Natural killer cell treated with Interleukin-12 subunit alpha and Interleukin-12 subunit beta and Interleukin-15 and Interleukin-18, amount 100 ng/mL, for 72 hours (primary cell): Measurements from ENCODE around the gene C9orf43. TPM values are rescaled to one million over a fixed set of nuclear protein-coding genes. Genes with fewer than 3 reads are reported as not detected.
"Not testable (repeated sequence)": the region's sequence is repeated elsewhere in the genome, so short reads cannot be mapped to it uniquely, and the experiment has no call there.

Source experiments
- ATAC-seq, 2 donors: fragments of 150-1000 bp; cut with Tn5 transposase in 1 of 2; sonication (Bioruptor Pico), chemical (Tn5 transposase) in 1 of 2; 2 replicates each; pipeline ENCODE4 v1.10.0; 2021
- DNase-seq: peaks from one replicate; pipeline ENCODE4 v3.0.0; 2022; ENCODE audit warnings: low spot score
- H3K27ac Mint-ChIP-seq, 2 donors: 1 replicate in 1 of 2; 2 replicates in 1 of 2; pipeline ENCODE4 v1.8.0; 2022; ENCODE audit warnings: mixed read lengths in 2 of 2, mild to moderate bottlenecking in 1 of 2, moderate library complexity in 1 of 2
- H3K27me3 Mint-ChIP-seq, 2 donors: 1 replicate in 1 of 2; 2 replicates in 1 of 2; pipeline ENCODE4 v1.8.0; 2022; ENCODE audit warnings: mixed read lengths in 2 of 2
- H3K36me3 Mint-ChIP-seq: one replicate; pipeline ENCODE4 v1.8.0; 2022; ENCODE audit warnings: mixed read lengths
- H3K4me1 Mint-ChIP-seq, 2 donors: 1 replicate in 1 of 2; 2 replicates in 1 of 2; pipeline ENCODE4 v1.8.0; 2022; ENCODE audit warnings: low read depth in 2 of 2, mixed read lengths in 2 of 2, mild to moderate bottlenecking in 1 of 2
- H3K4me3 Mint-ChIP-seq: one replicate; pipeline ENCODE4 v1.8.0; 2022; ENCODE audit warnings: mixed read lengths
- H3K9me3 Mint-ChIP-seq: 2 replicates; pipeline ENCODE4 v1.8.0; 2022; ENCODE audit warnings: mixed read lengths
- total RNA-seq, 2 donors: library from RNA; stranded (reverse); gene quantifications; one replicate each; pipeline ENCODE4 v1.2.3, GENCODE V29; 2022

Gene C9orf43, protein sequence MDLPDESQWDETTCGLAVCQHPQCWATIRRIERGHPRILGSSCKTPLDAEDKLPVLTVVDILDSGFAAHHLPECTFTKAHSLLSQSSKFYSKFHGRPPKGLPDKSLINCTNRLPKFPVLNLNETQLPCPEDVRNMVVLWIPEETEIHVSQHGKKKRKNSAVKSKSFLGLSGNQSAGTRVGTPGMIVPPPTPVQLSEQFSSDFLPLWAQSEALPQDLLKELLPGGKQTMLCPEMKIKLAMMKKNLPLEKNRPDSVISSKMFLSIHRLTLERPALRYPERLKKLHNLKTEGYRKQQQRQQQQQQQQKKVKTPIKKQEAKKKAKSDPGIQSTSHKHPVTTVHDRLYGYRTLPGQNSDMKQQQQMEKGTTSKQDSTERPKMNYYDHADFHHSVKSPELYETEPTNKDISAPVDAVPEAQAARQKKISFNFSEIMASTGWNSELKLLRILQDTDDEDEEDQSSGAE
- 1 to 10 TPM; 1.1 to 1.3 TPM for total RNA-seq

GRCh38 chr9:113410207-113410864 lies at the start of gene C9orf43, which contains the start of gene POLE3:
TSS of gene C9orf43 (plus strand) at chr9:113410747. CDS start at chr9:113413494, 2,747 bp downstream.
TSS of gene POLE3 (minus strand) at chr9:113410675. CDS start at chr9:113410293, 382 bp downstream.
- Mint-ChIP-seq H3K27ac (peak within 1 kb of the TSS; percentile 98 to 99), H3K36me3 (peaks cover 25% of the 10 kb centered on the region), H3K4me3 (peak within 1 kb of the TSS; percentile 97), H3K4me1 (peaks cover 25 to 33% of the 10 kb centered on the region in 2 donors), H3K9me3 (no peaks in the 10 kb centered on the region), H3K27me3 (no peaks in the 10 kb centered on the region)
- DNase-seq (peak; percentile 97), ATAC-seq (peak; percentile 97 to 98)

- no peaks in the 10 kb centered on the region for H3K9me3 Mint-ChIP-seq
- H3K4me1 Mint-ChIP-seq: no peaks in the 10 kb centered on the region
- H3K4me3 Mint-ChIP-seq: no peak overlapping the region
- H3K27me3 Mint-ChIP-seq: no peaks in the 10 kb centered on the region
- no peak overlapping the region for H3K27ac Mint-ChIP-seq
- no peak for ATAC-seq
- DNase-seq: no peak
- no peaks in the 10 kb centered on the region for H3K36me3 Mint-ChIP-seq
Observed at GRCh38 chr9:113361304-113362018, 49.1 kb upstream of the C9orf43 start.

- H3K4me1 Mint-ChIP-seq: no peaks in the 10 kb centered on the region
- no peak overlapping the region for H3K27ac Mint-ChIP-seq
- ATAC-seq: no peak
- H3K9me3 Mint-ChIP-seq: no peaks in the 10 kb centered on the region
- H3K36me3 Mint-ChIP-seq: no peaks in the 10 kb centered on the region
- no peak for DNase-seq
- no peak overlapping the region for H3K4me3 Mint-ChIP-seq
- H3K27me3 Mint-ChIP-seq: no peaks in the 10 kb centered on the region
Observed at GRCh38 chr9:113363336-113363735, 47.2 kb upstream of the C9orf43 start.

- Mint-ChIP-seq H3K27me3 (no peaks in the 10 kb centered on the region), H3K4me1 (no peaks in the 10 kb centered on the region), H3K36me3 (no peaks in the 10 kb centered on the region), H3K27ac (peak overlapping the region in 1 of 2 donors; percentile 5), H3K4me3 (no peak overlapping the region), H3K9me3 (no peaks in the 10 kb centered on the region)
- ATAC-seq (no peak), DNase-seq (no peak)
Observed at GRCh38 chr9:113364951-113365350, 45.6 kb upstream of the C9orf43 start.

- H3K27ac Mint-ChIP-seq: peak overlapping the region in 1 of 2 donors; percentile 41
- not testable (repeated sequence) for ATAC-seq, H3K4me1 Mint-ChIP-seq, DNase-seq, H3K4me3 Mint-ChIP-seq, H3K36me3 Mint-ChIP-seq, H3K27me3 Mint-ChIP-seq, H3K9me3 Mint-ChIP-seq
Observed at GRCh38 chr9:113365652-113366051, 44.9 kb upstream of the C9orf43 start.

GRCh38 chr9:113368348-113368981 lies 42.1 kb upstream of the C9orf43 start:
- no peaks in the 10 kb centered on the region for H3K9me3 Mint-ChIP-seq
- H3K27ac Mint-ChIP-seq: no peak overlapping the region
- H3K36me3 Mint-ChIP-seq: no peaks in the 10 kb centered on the region
- H3K4me1 Mint-ChIP-seq: no peaks in the 10 kb centered on the region
- H3K27me3 Mint-ChIP-seq: no peaks in the 10 kb centered on the region
- DNase-seq: no peak
- no peak overlapping the region for H3K4me3 Mint-ChIP-seq
- no peak for ATAC-seq

GRCh38 chr9:113368982-113369854 lies 41.3 kb upstream of the C9orf43 start:
- Mint-ChIP-seq H3K27ac (no peak overlapping the region), H3K4me3 (no peak overlapping the region), H3K27me3 (no peaks in the 10 kb centered on the region), H3K9me3 (no peaks in the 10 kb centered on the region), H3K36me3 (no peaks in the 10 kb centered on the region), H3K4me1 (no peaks in the 10 kb centered on the region)
- ATAC-seq (no peak), DNase-seq (no peak)

DNA sequence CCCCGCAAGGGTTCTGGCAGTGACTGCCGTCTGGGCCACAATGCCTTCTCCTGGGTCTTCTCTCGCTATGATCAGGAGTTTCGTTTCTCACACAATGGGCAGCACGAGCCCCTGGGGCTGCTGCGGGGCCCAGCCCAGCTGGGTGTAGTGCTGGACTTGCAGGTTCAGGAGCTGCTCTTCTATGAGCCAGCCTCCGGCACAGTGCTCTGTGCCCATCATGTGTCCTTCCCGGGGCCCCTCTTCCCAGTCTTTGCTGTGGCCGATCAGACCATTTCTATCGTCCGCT lies 40.7 kb upstream of the C9orf43 start:
- H3K27ac Mint-ChIP-seq: no peak overlapping the region
- H3K4me3 Mint-ChIP-seq: no peak overlapping the region
- peak in 1 of 2 donors; percentile 43 for ATAC-seq
- DNase-seq: no peak
- H3K4me1 Mint-ChIP-seq: peaks cover 0 to 3% of the 10 kb centered on the region in 2 donors
- H3K9me3 Mint-ChIP-seq: no peaks in the 10 kb centered on the region
- H3K27me3 Mint-ChIP-seq: no peaks in the 10 kb centered on the region
- H3K36me3 Mint-ChIP-seq: no peaks in the 10 kb centered on the region

- no peaks in the 10 kb centered on the region for H3K9me3 Mint-ChIP-seq
- no peaks in the 10 kb centered on the region for H3K36me3 Mint-ChIP-seq
- ATAC-seq (no peak), DNase-seq (no peak)
- no peak overlapping the region for H3K27ac Mint-ChIP-seq
- no peak overlapping the region for H3K4me3 Mint-ChIP-seq
- H3K27me3 Mint-ChIP-seq: no peaks in the 10 kb centered on the region
- H3K4me1 Mint-ChIP-seq: peaks cover 6 to 12% of the 10 kb centered on the region in 2 donors
Observed at GRCh38 chr9:113370806-113371325, 39.7 kb upstream of the C9orf43 start.

- Mint-ChIP-seq H3K27ac (no peak overlapping the region), H3K9me3 (no peaks in the 10 kb centered on the region), H3K36me3 (no peaks in the 10 kb centered on the region), H3K4me3 (no peak overlapping the region), H3K4me1 (peaks cover 6 to 14% of the 10 kb centered on the region in 2 donors), H3K27me3 (no peaks in the 10 kb centered on the region)
- ATAC-seq (no peak), DNase-seq (no peak)
Observed at GRCh38 chr9:113372059-113372458, 38.5 kb upstream of the C9orf43 start.

DNA sequence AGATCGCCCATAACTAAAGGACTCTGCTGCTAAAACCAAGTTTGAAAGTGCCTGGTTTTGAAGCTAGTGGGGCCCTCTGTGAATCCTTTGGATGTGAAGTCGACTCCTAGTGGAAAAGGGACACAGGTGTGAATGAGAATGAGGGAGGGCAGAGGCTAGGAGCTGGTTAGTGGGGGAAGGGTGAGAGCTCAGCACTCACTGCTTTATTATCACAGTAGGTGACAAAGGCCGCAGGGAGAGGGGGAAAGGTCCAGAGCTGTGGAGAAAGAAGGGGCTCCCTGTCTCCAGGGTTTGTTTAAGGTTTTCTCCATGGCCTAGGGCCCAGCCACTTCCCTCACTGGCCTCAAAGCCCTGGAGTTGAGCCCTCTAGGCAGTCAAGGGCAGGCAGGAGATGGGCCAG lies 37.3 kb upstream of the C9orf43 start:
- H3K27me3 Mint-ChIP-seq: no peaks in the 10 kb centered on the region
- DNase-seq (no peak), ATAC-seq (no peak)
- no peak overlapping the region for H3K27ac Mint-ChIP-seq
- no peaks in the 10 kb centered on the region for H3K36me3 Mint-ChIP-seq
- H3K9me3 Mint-ChIP-seq: no peaks in the 10 kb centered on the region
- peaks cover 6 to 15% of the 10 kb centered on the region in 2 donors for H3K4me1 Mint-ChIP-seq
- H3K4me3 Mint-ChIP-seq: no peak overlapping the region

GRCh38 chr9:113373676-113374392 lies 36.7 kb upstream of the C9orf43 start:
- H3K4me3 Mint-ChIP-seq: no peak overlapping the region
- DNase-seq (no peak), ATAC-seq (no peak)
- H3K27ac Mint-ChIP-seq: no peak overlapping the region
- H3K36me3 Mint-ChIP-seq: no peaks in the 10 kb centered on the region
- no peaks in the 10 kb centered on the region for H3K27me3 Mint-ChIP-seq
- H3K4me1 Mint-ChIP-seq: peaks cover 6 to 15% of the 10 kb centered on the region in 2 donors
- H3K9me3 Mint-ChIP-seq: no peaks in the 10 kb centered on the region
